GM21737 (cell line): ENCODE measurements around the gene PRMT5.
A peak's percentile ranks its signal among the peaks of the same experiment; 100 is the strongest.
"Not testable (repeated sequence)": the region's sequence is repeated elsewhere in the genome, so short reads cannot be mapped to it uniquely, and the experiment has no call there.

Experiments
- ATAC-seq: cut with Tn5 transposase; IDR thresholded peaks from one replicate; pipeline ENCODE4 v1.9.1; 2021; ENCODE audit warnings: mild to moderate bottlenecking, moderate library complexity; ENCODE audit not compliant: unreplicated experiment

PRMT5 gene

DNA sequence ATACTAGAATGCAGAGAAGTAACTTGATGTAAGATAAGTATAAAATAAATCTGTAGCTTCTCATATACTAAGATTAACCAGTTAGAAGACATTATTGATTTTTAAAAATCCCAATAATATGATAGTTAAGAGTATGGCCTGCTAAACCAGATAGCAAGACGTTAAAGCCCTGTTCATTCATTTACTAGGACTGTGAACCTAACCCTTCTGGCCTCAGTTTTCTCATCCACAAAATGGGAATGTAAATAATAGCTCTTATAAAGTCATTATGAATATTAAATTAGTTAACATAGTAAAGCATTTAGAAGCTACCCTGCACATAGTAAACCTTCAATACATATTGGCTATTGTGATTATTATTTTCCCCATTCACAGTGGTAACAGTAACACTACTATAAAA lies 6.0 kb upstream of the PRMT5 start:
- no peak for ATAC-seq

DNA sequence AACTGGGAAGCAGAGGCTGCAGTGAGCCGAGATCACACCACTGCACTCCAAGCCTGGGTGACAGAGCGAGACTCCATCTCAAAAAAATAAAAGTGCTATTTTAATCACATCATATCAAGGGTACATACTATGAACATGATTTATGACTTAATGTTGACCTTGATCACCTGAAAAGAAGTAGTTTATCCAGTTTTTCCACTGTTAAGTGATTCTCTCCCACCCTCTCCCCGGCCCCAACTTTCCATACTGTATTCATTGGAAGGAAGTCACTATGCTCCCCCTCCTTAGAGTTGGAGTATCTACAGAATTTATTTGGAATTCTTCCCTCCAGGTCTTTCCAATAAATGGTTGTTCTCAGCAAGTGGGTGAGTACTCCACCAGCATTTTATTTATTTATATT lies 3.0 kb upstream of the PRMT5 start:
- no peak for ATAC-seq

DNA sequence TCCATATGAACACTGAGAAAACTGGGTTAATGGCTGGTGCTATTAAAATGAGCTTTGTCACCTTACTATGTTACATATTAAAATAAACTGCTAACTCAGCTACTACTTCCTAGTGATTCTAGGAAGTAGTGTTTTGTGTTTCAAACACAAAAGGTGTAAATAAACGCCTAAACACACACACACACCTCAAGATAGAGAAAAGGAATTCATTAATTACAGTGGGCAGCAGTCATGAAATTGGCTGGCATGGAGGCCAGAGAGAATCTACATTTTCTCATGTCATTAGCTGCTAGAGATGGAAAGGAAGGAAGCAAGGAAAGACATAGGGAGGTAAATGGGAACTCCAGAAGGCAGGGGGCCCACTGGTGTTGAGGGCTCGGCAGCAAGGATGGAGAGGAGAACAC lies 787 bp upstream of the PRMT5 start:
- ATAC-seq = no peak

DNA sequence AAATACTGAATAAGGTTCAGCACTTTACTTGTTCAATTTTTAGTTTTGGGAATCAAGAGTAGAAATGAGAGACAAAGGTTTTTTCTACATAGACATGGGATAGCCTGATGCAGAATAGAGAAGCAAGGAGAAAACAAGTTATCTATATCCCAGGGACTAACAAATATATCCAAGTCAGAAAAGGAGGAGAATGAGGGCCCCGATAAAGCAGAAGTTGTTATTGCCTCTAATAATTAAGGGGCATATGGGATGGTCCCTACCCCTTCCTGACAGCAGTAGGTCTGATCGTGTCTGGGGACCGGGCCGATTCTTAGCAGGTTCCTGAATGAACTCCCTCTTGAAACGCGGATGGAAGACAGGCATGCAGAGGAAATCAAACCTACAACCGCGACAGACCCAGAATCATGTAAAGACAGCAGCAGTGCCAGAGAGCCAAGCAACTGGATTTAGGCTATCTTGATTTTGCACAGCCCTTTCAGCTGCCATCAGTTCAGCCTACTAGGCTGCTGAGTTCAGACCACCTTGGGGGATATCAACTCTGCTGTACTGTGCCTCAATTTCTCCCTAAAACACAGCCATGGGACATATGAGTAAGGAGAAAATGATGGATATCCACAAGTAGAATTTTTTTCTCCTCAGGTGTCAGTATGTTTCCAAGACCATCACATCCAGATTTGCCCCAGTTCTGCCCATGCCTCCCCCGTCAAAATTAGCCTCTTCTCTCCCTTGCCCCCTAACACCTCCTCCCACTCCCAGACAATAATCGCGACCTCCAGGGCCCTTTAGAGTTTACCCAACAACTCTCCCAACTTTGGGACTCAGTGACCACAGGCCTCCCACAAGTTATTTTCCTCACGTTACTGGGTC lies 706 bp downstream of the PRMT5 start:
- ATAC-seq = no peak

DNA sequence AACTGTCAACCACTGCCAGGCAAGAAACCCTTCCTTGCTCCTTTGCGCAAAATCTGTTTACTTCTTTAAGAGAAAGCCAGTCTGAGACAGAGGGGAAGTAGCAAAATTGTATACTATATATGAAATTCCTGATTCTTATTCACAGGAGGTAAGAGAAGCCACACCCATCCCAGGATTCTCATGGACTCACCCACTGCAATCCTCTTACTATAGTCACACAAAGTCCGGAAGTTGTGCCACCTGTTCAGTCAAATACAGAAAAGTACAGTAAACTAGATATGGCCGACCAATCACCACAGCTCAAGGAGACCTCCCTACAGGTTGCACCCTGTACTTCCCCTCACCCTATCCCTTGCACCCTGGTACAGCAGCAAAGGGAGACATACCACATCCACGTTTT lies 2.9 kb downstream of the PRMT5 start:
- no peak for ATAC-seq

DNA sequence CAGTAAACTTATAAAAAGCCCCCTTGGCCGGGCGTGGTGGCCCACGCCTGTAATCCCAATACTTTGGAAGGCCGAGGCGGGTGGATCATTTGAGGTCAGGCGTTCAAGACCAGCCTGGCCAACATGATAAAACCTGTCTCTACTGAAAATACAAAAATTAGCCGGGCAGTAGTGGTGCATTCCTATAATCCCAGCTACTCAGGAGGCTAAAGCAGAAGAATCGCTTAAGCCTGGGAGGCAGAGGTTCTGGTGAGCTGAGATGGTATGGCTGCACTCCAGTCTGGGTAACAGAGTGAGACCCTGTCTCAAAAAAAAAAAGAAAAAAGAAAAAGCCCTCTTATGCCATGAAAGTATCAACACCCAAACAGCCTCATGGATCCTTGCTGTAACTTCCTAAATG lies 3.7 kb downstream of the PRMT5 start:
- ATAC-seq = no peak

DNA sequence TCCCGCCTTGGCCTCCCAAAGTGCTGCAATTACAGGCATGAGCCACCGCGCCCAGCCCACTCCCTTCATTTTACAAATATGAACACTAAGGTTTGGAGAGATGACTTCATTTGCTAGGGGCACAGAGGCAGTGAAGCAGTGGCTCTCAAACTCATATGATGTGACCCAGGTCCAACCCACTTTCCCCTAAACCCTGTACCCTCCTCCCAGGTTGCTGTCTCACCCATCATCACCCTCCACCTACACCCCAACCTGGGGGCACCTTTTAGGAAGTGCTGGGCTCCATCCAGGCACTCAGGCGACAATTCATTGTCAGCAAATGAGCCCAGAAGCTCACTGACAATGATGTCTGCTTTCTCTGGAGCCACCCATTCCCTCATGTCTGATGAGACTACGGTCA lies 5.4 kb downstream of the PRMT5 start:
- ATAC-seq = no peak

DNA sequence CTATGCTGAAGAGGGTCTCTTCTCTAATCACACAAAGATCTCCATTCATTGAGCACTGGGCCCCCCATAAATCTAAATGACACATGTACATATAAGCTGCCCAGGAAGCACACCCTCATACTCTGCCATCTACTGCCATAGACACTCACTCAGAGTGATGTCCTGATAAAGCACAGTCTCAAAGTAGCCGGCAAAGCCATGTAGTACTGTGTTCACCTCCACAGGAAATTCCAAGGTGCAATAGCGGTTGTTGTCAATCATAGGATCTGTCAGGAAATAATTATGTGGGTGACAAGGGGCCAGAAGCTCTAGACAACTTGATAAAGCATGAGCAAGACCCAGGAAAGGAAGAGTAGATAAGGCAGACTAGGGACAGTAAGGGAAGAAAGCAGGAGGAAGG lies 6.9 kb downstream of the PRMT5 start:
- no peak for ATAC-seq

DNA sequence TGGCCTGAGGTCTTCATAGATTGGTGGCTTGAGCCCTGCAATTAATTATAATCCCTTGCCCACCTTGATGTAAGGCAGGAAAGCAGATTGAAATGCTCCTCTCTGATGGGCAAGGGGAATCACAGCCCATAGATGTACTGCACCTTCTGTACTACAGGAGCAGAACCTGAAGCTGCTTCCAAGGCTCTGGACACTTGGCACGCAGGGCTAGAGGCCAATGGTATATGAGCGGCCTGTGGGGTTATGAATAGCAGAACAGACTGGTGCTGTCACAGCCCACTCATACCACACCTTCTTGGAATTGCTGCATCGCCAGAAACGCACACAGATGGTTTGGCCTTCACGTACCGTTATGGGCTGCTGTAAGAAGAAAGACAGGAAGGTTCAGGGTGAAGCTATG lies 8.5 kb downstream of the PRMT5 start:
- ATAC-seq = no peak

DNA sequence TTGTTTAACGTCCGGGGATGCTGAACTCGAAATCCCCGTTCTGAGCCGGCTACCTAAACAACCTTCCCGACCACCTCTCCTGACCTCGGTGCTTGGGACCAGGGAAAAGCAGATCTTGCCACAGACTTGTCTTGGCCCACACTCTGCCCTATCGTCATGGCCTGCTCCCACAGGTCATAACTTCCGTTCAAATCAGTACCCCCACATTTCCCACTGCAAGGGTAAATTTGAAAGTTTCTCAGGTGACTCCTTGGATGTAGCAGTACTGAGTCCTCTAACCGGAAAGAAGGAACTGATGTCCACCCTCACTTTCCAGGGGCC lies 9.6 kb downstream of the PRMT5 start:
- peak; percentile 13 for ATAC-seq

DNA sequence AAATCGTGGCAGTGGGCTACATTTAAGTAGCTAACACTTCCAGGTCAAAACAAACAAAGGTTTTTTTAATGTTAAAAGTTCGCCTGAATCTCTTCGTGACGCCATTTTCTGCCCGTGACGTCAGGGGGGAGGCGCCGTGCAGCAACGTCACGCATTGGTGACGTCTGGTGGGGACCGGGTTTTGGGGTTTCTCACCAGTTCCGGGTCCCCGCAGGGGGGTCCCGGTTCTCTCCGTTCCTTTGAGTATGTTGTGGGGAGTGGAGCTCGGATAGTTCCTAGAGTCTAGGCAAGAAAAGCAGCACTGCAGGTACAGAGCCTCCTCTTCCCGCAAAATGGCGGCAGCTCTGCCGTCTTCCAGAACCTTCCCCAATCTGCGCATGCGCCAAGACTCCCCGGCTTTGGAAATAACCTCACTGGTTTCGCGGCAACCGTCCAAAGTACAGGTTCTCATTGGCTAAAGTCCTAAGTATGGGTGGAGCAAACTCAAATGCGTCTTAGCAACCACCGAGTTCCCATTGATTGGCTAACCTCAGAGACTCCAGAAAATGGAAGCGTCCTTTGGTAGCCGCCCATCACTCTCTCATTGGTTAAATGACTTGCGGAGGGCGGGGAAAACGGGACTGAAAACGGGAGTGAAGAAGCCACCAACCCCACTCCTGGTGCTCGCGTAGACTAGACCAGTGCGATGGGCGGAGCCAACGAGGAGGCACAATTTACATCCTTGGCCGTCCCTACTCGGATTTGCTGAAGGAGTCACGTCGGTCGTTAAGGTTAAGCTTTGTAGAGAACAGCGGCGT lies 10.2 kb downstream of the PRMT5 start, which contains the start of gene RBM23:
Gene RBM23 (minus strand): TSS at position 346 of the 797 bp plus-strand sequence.
- ATAC-seq = peak; percentile 89

DNA sequence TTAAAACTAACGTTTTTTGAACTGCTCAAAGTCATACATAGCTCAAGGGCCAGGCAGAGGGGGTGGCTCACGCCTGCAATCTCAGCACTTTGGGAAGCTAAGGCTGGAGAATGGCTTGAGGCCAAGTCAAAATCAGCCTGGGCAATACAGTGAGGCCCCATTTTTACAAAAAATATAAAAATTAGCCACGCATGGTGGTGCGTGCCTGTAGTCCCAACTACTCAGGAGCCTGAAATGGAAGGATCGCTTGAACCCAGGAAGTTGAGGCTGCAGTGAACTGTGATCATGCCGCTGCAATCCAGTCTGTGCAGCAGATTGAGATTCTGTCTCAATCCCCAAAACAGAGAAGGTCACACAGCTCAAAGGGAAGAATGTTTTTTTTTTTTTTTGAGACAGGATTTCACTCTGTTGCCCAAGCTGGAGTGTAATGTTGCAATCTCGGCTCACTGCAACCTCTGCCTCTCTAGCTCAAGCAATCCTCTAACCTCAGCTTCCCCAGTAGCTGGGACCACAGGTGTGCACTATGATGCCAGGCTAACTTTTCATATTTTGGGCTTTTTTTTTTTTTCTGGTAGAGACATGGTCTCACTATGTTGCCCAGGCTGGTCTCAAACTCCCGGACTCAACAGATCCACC lies 13.2 kb downstream of the PRMT5 start:
- no peak for ATAC-seq

DNA sequence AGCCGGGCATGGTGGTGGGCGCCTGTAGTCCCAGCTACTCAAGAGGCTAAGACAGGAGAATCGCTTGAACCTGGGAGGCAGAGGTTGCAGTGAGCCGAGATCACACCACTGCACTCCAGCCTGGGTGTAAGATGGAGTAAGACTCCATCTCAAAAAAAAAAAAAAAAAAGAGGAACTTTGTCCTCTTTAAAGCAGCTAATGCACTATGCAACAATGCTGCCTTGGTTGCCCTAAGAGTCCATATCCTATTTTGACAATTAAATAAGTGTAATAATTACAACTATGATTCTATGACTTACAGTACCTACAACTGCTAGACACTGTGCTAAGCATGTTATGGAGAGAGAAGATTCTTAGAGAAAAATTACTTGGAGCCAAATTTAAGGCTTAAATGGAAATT lies 14.3 kb downstream of the PRMT5 start:
- ATAC-seq = not testable (repeated sequence)

DNA sequence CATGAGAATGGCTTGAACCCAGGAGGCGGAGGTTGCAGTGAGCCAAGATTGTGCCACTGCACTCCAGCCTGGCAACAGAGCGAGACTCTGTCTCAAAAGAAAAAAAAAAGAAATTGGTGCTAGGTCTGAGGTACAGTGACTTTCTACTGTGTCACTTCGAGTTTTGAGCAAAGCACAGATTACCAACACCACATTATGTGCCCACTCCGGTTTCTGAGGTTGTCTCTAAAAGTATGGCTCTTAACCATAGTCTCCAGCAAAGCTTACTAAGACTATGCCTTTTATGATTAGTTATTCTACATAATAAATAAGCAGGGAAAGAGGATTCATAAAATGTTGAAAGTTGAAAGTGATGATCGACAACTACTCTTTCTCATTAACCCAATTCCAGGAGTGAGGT lies 18.3 kb downstream of the PRMT5 start:
- ATAC-seq = no peak

DNA sequence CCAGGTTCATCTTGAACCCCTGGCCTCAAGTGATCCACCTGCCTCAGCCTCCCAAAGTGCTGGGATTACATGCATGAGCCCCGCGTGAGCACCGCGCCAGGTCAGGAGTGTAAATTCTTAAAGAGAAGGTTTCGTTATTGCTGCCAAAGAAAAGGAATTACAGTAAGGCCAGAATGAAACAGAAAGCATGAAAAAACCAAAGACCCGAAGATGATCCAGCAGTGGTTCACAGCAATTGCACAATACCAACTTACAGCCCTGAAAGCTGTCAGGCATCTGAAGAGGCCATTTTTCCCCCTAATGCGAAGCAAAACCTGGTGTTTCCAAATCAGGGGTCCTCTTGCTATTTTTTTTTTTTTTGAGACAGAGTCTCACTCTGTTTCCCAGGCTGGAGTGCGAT lies 20.6 kb downstream of the PRMT5 start:
- no peak for ATAC-seq

DNA sequence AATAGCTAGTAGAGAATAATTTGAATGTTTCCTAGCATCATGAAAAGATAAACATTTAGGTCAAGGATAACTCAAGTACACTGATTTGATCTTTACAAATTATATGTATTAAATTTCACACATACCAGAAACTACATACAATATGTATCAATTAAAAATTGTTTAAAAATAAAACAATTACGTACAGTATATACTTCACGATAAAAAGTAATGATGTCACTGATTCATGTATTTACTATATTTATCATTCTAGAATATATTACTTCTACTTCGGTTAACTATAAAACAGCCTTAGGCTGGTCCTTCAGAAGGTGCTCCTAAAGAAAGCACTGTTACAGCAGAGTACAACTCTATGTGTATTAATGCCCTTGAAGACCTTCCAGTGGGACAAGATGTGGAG lies 21.7 kb downstream of the PRMT5 start:
- no peak for ATAC-seq

DNA sequence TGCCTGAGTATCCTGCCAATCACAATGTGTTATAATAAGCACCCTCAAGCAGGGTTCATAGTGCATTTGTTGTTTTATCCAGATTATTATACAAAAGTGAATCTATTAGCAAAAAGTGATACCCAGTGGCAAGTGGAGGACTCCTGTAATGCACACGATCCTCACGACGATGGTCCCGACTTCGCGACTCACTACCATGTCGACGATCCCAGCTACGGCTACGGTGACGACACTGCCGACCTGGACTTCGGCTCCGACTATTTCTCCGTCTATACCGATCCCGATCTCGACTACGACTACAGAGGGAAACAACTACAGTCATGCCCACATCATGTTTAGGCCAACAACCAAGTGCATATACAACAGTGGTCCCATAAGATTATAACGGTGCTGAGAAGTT lies 23.1 kb downstream of the PRMT5 start:
- no peak for ATAC-seq

DNA sequence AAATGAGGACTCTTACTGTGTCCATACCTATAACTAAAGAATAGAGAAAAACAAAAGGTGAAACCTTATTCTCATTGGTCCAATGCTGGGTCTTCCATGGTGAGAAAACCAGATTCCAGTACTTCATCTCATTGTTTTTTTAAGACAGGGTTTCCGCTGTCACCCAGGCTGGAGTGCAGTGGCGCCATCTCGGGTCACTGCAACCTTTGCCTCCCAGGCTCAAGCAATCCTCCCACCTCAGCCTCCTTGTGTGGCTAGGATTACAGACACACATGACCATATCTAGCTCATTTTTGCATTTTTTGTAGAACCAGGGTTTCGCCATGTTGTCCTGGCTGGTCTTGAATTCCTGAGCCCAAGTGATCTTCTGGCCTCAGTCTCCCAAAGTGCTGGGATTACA lies 23.5 kb downstream of the PRMT5 start:
- no peak for ATAC-seq

DNA sequence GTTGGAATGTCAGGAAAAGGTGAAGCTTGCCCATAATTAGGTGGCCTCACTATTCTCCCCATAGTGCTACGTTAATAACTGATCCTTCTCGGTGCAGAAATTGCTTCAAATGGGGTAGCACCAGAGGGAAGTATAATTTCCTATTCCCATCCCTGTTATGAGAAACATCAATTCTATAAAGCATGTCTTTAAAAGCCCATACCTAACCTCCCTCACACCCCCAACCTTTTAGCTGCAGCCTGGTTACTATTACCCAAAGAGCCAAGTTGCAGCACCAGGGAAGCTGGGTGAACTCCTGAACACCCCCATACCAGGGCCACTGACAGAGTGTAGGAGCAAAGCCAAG lies 25.5 kb downstream of the PRMT5 start:
- no peak for ATAC-seq

DNA sequence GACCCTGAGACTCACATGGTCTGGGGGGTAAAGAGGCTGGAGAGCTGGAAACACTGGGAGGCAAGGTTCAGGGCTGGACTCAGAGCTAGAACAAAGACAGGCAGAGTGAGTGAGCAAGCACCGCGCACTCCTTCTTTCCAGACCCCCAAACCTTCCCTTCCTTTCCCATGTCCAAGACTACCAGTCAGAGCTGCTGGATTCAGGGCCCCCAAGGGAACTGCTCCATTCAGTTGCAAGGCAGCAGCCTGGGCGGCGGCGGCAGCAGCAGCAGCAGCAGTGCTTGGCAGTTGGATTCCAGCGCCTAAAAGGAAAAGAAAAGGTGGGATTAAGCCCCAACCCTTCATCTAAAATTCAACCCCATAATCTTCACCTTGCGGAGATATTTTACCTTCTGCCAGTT lies 27.4 kb downstream of the PRMT5 start:
- ATAC-seq = no peak

DNA sequence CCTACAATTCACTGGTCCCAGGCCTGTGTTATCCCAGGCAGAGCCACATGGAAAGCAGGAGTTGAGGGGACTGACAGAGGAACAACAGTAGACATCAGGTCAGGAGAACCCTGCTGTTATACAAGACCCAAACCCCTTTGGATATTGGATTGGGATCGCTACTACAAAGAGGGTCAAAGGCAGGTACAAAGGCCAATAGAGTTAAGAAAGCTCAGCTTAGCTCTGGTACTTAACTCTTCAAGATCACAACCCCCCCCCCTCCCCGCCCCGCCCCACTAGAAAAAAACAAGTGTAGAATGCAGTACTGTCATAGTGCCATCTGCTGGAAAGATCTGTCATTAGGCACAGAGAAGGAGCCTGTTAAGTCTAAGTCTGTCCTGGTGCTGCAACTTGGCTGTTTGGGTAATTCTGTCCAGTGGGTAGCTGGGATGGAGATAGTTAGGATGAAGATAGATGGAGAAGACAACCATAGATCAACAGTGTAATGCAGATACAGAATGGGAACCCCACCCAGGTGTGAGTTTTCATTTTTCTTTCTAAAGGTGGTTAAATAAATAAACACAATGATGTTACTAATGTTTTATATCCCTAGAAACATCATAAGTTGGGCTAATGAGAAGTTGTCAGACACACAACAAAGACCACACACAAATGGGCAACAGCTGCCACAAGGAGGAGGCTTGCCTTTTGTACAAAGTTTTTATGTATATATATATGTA lies 28.9 kb downstream of the PRMT5 start:
- no peak for ATAC-seq
